VCaP (cell line): ENCODE measurements around the gene SYNPR.
"Not testable (repeated sequence)": the region's sequence is repeated elsewhere in the genome, so short reads cannot be mapped to it uniquely, and the experiment has no call there.

ENCODE experiments used
- H3K27ac ChIP-seq: fragments of 450-650 bp; 2 replicates; pipeline ENCODE4 v1.5.1; 2017
- TF ChIP-seq, protein P1 (sequence below): fragments of 450-650 bp; conservative IDR thresholded peaks from 2 replicates; pipeline ENCODE4 v1.5.1; 2017; ENCODE audit warnings: mild to moderate bottlenecking, moderate library complexity

SYNPR gene

DNA sequence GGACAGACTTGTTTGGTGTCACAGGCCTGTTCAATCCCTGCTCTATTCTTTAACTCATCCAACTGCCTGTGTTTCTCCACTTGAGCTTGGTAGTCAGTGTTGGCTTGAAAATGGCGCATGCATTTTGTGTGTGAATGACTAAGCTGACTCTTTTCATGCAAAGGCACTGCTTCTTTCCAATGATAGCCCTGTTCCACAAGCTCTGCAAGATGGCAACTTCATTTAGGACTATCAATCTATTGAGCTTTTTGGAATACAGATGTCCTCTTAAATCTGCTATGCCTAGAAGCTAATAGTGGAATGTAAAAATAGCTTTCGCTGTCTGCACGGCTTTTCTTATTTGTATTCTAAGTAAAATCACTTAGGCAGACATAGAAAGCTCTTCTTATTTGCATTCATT is 33.6 kb upstream of the SYNPR start:
- H3K27ac ChIP-seq, result no peak overlapping the region
- TF ChIP-seq, protein P1, sequence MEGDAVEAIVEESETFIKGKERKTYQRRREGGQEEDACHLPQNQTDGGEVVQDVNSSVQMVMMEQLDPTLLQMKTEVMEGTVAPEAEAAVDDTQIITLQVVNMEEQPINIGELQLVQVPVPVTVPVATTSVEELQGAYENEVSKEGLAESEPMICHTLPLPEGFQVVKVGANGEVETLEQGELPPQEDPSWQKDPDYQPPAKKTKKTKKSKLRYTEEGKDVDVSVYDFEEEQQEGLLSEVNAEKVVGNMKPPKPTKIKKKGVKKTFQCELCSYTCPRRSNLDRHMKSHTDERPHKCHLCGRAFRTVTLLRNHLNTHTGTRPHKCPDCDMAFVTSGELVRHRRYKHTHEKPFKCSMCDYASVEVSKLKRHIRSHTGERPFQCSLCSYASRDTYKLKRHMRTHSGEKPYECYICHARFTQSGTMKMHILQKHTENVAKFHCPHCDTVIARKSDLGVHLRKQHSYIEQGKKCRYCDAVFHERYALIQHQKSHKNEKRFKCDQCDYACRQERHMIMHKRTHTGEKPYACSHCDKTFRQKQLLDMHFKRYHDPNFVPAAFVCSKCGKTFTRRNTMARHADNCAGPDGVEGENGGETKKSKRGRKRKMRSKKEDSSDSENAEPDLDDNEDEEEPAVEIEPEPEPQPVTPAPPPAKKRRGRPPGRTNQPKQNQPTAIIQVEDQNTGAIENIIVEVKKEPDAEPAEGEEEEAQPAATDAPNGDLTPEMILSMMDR, result no peak

DNA sequence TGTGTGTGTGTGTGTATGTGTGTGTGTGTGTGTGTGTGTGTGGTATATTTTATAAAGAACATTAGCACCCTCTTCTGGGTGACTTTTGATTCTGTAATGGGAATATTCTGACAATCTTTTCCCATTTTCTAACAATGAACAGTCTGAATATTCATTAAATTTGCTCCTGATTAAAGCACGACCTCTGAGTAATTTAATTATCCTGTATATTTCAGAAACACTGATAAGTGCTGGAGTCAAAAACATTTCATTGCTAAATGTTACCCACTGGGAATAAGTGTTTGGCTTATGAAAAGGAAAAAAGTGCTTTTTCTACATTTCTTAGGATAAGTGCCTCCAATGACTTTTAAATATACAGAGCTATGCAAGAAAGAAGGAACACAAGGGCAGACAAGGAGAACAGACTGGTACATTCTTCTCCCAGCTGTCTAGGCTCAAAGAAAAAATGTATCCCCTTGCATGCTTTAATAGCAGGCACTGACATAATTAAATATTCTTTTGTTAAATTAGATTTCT is 32.3 kb upstream of the SYNPR start:
- TF ChIP-seq, protein P1, result peak; percentile 63

DNA sequence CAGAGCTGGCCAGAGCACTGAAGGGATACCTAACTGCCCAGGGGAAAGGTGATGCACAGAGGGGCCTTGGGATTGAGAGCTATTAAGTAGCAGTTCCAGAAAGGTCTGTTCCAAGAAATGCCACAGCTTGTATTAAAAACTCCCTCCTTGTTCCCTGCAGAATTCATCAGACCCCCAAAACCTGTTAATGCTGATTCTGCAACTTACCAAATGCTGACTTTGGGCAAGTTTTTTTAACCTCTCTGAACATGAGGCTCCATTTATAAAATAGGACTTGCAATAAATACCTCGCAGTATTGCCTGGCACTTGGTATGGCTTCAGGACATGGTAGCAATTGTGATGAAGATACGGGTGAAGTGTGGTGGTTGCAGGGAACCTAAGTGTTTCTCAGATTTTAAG is 30.1 kb upstream of the SYNPR start:
- no peak overlapping the region for H3K27ac ChIP-seq
- TF ChIP-seq, protein P1, result no peak

More for the DNA sequence above, 32.3 kb upstream of the SYNPR start:
- H3K27ac ChIP-seq, result no peak overlapping the region

DNA sequence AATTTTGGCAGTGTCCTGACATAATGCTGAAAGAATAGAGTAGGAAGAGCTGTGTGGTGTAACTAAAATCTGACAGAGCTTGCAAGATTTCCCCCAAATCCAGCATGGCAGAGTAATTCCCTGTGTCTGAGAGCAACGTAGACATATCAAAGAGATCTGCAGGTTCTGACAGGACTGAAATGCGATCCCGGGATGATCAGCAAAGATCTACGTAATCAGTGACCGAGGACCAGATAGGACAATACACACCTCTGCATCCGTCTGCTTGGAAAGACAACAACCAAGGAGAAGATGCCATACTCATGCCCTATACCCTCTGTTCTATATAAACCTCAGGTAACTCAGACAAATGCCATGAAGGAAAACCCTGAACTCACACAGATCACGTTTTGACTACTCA is 26.6 kb upstream of the SYNPR start:
- TF ChIP-seq, protein P1, result no peak
- no peak overlapping the region for H3K27ac ChIP-seq

DNA sequence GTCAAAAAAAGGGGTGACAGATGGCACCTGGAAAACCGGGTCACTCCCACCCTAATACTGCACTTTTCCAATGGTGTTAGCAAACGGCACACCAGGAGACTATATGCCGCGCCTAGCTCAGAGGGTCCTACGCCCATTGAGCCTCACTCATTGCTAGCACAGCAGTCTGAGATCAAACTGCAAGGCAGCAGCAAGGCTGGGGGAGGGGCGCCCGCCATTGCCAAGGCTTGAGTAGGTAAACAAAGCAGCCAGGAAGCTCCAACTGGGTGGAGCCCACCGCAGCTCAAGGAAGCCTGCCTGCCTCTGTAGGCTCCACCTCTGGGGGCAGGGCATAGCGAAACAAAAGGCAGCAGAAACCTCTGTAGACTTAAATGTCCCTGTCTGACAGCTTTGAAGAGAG is 22.3 kb upstream of the SYNPR start:
- not testable (repeated sequence) for H3K27ac ChIP-seq

DNA sequence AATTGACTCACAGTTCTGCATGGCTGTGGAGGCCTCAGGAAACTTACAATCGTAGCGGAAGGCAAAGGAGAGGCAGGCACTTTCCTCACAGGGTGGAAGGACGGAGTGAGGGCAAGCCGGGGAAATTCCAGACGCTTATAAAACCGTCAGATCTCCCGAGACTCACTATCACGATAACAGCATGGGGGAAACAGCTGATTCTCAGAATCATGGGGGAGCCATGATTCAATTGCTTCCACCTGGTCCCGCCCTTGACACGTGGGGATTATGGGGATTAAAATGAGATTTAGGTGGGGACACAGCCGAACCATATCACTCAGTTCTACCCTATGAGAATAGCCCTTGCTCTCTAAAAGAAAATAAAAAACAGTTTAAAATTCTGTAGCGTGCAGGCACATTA is 13.4 kb upstream of the SYNPR start:
- TF ChIP-seq, protein P1, result no peak

DNA sequence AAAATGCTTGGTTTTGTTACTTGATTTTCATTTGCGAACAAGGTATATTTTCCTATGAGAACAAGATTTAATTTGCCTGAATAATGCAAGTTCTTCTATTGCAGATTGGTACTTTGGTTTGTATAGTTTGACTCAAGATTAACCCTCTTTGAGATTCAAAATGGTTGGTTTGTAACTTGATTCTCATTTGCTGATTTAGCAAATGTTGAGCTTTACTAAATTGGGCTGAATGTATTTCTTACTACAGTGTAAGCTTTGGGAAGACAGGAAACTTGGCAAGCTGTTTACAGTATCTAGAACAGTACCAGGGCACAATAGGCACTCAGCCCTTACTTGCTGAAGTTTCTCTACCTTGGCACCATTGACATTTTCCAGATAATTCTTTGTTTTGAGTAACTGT is 3.7 kb upstream of the SYNPR start:
- no peak overlapping the region for H3K27ac ChIP-seq
- TF ChIP-seq, protein P1, result no peak

More for the DNA sequence above, 13.4 kb upstream of the SYNPR start:
- H3K27ac ChIP-seq, result no peak overlapping the region

DNA sequence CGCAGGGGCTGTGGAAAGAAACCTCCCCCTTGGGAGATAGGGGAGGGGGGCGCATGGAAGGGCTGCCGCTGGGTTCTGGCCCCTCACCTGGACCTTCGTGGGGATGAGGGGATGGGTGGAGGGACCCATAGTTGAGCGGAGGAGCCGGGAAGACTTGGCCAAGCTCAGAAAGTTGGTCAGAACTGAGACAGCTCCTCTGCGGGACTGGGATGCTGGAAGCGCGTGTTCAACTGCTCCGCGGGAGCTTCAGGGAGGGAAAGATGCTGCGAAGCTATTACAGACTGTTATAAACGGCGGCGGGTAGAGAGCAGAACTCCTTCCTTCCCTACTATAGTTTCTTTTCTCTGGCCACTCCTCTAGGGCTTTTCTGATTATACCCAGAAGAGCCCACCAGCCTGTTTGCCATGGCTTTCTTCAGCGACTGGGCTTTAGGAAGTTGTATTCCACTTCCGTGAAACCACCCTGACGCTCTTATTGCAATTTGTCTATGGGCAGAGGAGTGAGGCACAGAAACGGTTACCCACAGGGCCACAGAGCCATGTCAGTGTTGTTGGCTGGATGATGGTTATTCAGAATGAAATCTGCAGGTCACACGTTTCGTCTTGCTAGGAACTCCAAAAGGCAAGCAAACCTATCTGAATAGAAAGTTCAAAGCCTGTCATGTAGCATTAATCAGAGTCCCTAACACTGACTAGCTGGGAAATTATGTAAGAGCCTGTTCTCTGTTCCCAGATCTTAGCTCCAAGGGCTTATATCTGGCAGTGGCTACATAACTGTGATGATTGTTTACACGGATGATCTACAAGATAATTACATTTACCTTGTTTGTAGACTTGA is 1.1 kb downstream of the SYNPR start:
- TF ChIP-seq, protein P1, result no peak
- peak overlapping the region; percentile 2; the same call in 1 of the 2 replicates for H3K27ac ChIP-seq
